GM10248 (cell line): Measurements from ENCODE around the gene FASTK.
"Not testable (repeated sequence)": the region's sequence is repeated elsewhere in the genome, so short reads cannot be mapped to it uniquely, and the experiment has no call there.

Source experiments
- CTCF ChIA-PET: fragments of 300-600 bp; sonication (Branson Sonifier 250); formaldehyde crosslinking; extraction: SDS; loops from one replicate; lab custom pipeline; 2021; ENCODE audit warnings: antibody characterized with exemption; lab: Yijun Ruan, JAX
- POLR2A ChIA-PET: fragments of 350-650 bp; sonication (Branson Sonifier 250); formaldehyde crosslinking; extraction: SDS; loops from one replicate; lab custom pipeline; 2020; ENCODE audit warnings: antibody characterized with exemption; lab: Yijun Ruan, JAX
- DNase-seq: peaks from one replicate; pipeline ENCODE4 v3.0.0; 2012; ENCODE audit errors: extremely low spot score
- TF ChIP-seq, protein P1 (sequence below): IDR thresholded peaks from 2 replicates; pipeline ENCODE4 v1.5.1; 2012; ENCODE audit warnings: mild to moderate bottlenecking, low read depth; ENCODE audit errors: extremely low read depth, missing control alignments, control extremely low read depth

FASTK gene

DNA sequence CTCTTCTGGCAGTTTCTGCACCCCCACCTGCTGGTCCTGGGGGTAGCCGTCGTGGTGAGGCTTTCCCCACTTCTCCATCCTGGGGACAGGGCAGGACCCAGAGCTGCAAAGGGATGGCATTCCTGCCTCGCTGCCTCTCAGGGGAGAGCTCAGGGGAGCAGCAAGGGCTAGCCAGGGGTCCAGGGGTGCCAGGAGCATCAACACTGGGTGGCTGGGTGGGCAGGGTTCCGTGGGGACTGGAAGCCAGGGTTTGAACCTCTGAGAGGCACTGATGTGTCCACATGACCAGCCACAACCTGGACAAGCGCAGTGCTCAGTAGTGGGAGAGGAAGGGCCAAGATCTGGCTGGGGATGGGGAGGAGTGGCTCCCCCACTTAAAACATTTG, 46.8 kb downstream of the FASTK start:
- CTCF ChIA-PET: interaction anchor here (2.7 to 4.5 kb wide), 2 partner anchors 13 to 15 kb away, joined by 7 to 19 read pairs; no protein-coding TSS in a partner anchor
- POLR2A ChIA-PET: no interaction called here
- no peak for DNase-seq
- TF ChIP-seq, protein P1, sequence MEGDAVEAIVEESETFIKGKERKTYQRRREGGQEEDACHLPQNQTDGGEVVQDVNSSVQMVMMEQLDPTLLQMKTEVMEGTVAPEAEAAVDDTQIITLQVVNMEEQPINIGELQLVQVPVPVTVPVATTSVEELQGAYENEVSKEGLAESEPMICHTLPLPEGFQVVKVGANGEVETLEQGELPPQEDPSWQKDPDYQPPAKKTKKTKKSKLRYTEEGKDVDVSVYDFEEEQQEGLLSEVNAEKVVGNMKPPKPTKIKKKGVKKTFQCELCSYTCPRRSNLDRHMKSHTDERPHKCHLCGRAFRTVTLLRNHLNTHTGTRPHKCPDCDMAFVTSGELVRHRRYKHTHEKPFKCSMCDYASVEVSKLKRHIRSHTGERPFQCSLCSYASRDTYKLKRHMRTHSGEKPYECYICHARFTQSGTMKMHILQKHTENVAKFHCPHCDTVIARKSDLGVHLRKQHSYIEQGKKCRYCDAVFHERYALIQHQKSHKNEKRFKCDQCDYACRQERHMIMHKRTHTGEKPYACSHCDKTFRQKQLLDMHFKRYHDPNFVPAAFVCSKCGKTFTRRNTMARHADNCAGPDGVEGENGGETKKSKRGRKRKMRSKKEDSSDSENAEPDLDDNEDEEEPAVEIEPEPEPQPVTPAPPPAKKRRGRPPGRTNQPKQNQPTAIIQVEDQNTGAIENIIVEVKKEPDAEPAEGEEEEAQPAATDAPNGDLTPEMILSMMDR: no peak

DNA sequence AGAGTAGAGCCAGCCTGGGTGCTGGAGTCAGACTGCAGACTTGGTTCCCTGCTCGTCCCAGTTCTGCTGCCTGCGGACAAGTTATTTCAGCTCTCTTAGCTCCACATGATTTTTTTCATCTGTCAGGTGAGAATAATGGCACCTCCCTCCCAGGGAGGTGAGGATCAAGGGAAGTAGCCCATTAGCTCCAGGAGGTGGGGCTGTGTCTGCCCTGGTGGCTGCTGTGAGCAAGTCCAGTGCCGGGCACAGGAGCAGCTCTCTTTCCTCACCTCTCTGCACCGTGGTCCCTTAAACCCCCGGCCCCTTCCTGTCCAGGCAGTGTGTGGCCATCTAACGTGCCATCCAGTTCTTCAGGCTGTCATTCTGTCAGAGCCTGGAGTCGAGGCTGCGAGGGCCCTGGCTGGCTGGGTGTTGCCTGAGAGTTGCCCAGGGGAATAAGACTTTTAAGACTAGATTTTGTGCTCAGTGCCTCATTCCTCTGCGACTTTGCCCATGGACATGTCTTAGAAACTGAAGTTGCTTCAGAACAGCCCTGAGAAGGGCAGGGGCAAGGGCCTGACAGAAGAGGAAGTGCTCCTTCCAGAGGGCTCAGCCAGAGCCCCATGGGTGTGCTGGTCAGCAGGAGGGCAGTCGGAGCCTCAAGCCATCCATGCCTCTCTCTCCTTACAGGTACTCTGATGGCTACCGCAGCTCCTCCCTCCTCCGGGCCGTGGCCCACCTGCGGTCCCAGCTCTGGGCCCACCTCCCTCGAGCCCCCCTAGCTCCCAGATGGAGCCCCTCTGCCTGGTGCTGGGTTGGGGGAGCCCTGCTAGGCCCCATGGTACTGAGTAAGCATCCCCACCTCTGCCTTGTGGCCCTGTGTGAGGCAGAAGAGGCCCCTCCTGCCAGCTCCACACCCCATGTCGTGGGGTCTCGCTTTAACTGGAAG, 47.4 kb downstream of the FASTK start:
- TF ChIP-seq, protein P1: no peak
- no peak for DNase-seq
- ChIA-PET CTCF (interaction anchor here (1.2 to 4.5 kb wide), 5 partner anchors 9 to 91 kb away, joined by 3 to 19 read pairs (median 5); no protein-coding TSS in a partner anchor), POLR2A (no interaction called here)

DNA sequence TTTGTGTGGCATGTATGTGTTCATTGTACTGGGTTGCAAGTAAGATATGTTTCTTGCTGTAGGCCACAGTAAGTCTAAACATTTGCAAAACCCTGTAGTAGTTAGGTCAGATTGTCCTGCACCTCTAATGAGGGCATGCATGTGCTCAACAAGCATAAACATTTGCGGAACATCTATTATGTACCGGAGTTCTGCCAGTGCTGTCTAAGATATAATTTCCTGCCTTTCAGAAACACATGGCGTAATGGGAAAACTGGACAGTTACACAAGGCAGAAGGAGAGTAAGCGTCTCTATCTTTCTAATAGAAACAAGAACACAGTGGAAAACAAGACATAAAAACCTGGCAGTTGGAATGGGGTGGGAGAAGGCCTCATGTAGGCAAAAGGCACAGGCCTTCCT, 49.6 kb downstream of the FASTK start:
- DNase-seq: no peak
- POLR2A ChIA-PET: no interaction called here
- TF ChIP-seq, protein P1: no peak
- CTCF ChIA-PET: interaction anchor here (1.0 to 4.5 kb wide), 2 partner anchors 13 to 23 kb away, joined by 3 to 19 read pairs; no protein-coding TSS in a partner anchor

DNA sequence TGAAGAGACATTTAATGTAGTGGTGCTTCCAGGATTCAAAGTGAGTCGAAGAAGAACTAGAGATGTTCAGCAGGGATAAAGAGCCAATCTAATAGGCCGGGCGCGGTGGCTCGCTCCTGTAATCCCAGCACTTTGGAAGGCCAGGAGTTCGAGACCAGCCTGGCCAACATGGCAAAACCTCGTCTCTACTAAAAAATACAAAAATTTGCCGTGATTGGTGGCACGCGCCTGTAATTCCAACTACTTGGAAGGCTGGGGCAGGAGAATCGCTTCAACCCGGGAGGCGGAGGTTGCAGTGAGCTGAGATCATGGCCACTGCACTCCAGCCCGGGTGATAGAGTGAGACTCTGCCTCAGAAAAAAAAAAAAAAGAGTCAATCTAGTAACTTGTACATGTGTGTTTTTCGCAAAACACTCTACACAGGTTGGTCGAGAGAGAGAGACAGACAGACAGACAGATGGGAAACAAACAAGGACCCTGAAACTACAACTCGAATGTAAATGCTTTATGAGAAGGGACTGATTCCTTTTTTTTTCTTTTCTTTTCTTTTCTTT, 51.6 kb downstream of the FASTK start:
- TF ChIP-seq, protein P1: no peak
- no peak for DNase-seq
- POLR2A ChIA-PET: no interaction called here
- CTCF ChIA-PET: interaction anchor here (1.0 to 1.9 kb wide), 7 partner anchors 8 to 82 kb away, joined by 3 to 20 read pairs (median 5); no protein-coding TSS in a partner anchor

DNA sequence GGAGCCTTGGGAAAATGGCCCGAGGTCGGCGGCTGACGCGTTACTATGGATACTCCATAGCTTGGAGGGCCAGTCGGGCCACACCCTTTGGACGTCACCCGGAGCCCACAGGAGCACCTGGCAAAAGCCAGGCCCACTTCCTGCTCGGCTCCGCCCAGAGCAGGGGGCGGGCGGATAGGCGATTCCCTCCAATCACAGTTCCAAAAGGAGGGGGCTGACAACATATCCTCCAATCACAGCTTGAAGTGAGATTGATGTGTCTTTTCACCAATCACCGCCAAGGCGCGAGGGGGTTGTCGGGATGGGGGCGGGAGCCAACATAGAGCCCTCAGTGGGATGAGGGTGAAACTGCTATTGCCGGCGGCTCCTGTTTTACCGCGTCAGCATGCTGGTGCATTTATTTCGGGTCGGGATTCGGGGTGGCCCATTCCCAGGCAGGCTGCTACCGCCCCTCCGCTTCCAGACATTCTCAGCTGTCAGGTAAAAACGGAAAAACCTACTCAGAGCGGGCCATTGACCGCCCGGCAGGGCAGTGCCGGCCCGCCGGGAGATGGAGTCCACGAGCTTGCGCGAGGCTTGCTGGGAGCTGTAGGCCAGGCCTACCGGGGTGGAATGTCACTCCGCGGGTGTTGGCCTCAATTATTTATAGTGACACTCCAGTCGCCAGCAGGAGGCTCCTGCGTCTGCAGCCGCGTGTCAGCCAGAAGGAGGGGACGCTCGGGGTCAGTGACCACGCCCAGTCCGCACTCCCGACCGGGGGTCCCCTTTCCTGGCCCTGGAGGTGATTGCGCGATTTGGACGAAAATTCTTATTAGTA, 52.3 kb downstream of the FASTK start, which contains the start of gene ABCB8:
ABCB8 (plus strand) TSS at position 320 of the 817 bp plus-strand sequence; CDS start at position 386, 66 bp downstream.
- TF ChIP-seq, protein P1: peak; percentile 37
- ChIA-PET CTCF (interaction anchor here (0.6 to 1.9 kb wide), 13 partner anchors 9 to 83 kb away, joined by 3 to 20 read pairs (median 3); no protein-coding TSS in a partner anchor), POLR2A (interaction anchor here (1.0 kb wide), 1 partner anchor 17 kb away, joined by 3 read pairs; no protein-coding TSS in a partner anchor)
- peak; percentile 100 for DNase-seq

DNA sequence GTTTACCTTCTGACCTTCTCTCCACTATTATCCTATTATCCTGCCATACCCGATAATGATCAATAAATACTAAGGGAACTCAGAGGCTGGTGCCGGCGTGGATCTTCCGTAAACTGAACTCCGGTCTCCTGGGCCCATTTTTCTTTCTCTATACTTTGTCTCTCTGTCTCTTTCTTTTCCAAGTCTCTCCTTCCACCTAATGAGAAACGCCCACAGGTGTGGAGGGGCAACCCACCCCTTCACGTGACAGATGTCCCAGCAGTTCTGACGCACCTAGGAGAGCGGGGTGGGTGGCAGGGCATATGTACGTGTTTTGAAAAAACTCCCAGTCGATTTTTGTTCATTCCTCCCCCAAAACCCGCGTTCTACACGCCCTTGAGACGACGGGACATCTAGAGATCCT, 52.9 kb downstream of the FASTK start:
- ChIA-PET POLR2A (interaction anchor here (1.0 kb wide), 1 partner anchor 17 kb away, joined by 3 read pairs; no protein-coding TSS in a partner anchor), CTCF (interaction anchor here (0.9 to 1.9 kb wide), 10 partner anchors 9 to 83 kb away, joined by 3 to 20 read pairs (median 5); no protein-coding TSS in a partner anchor)
- not testable (repeated sequence) for DNase-seq

DNA sequence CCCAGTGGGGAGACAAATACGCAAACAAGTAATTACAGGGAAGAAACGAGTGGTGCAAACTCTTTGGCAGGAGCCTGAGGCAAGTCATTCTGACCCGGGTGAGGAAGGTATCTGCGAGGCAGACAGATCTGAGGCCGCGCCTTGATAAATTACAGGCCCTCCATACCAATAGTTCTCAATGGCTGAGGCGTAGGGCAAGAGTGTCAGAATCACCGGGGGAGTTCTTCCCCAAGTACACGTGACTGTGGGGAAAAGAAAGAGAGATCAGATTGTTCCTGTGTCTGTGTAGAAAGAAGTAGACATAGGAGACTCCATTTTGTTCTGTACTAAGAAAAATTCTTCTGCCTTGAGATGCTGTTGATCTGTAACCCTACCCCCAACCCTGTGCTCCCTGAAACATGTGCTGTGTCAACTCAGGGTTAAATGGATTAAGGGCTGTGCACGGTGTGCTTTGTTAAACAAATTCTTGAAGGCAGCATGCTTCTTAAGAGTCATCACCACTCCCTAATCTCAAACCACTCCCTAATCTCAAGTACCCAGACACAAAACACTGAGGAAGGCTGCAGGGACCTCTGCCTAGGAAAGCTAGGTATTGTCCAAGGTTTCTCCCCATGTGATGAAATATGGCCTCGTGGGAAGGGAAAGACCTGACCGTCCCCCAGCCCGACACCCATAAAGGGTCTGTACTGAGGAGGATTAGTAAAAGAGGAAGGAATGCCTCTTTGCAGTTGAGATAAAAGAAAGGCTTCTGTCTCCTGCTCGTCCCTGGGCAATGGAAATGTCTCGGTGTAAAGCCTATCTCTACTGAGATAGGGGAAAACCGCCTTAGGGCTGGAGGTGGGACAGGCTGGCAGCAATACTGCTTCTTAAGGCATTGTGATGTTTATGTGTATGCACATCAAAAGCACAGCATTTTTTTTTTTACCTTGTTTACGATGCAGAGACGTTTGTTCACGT, 53.6 kb downstream of the FASTK start:
- DNase-seq, POLR2A ChIA-PET: not testable (repeated sequence)
- CTCF ChIA-PET: interaction anchor here (1.2 to 1.5 kb wide), 4 partner anchors 10 to 84 kb away, joined by 5 to 18 read pairs (median 8); no protein-coding TSS in a partner anchor
